HG03175 (cell line): ENCODE measurements around the gene CCL28.
"Not testable (repeated sequence)": the region's sequence is repeated elsewhere in the genome, so short reads cannot be mapped to it uniquely, and the experiment has no call there.

Experiments used
- ATAC-seq: cut with Tn5 transposase; IDR thresholded peaks from one replicate; pipeline ENCODE4 v1.9.1; 2021; ENCODE audit warnings: mild to moderate bottlenecking, moderate library complexity; ENCODE audit not compliant: unreplicated experiment

CCL28 gene, protein sequence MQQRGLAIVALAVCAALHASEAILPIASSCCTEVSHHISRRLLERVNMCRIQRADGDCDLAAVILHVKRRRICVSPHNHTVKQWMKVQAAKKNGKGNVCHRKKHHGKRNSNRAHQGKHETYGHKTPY

DNA sequence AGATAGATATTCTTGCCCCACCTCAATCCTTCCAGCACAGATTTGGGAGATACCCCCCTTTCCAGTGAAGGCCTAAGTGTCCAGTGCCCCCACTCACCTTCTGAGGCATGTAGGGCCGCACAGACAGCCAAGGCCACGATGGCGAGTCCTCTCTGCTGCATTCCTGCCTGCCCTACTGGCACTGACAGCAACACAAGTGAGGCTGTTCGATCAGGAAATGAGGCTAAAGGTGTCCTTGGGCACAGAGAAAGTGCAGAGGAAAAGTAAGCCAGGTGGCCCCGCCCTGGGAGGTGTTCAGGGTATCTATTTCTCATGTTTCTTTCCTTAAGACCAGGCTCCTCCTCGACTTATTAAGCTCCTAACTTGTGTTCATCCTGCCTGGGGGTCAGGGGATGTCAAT is at the start of gene CCL28:
TSS of gene CCL28 (minus strand) at position 236 of the 400 bp plus-strand sequence. CDS start at position 161, 75 bp downstream.
- ATAC-seq, result no peak

DNA sequence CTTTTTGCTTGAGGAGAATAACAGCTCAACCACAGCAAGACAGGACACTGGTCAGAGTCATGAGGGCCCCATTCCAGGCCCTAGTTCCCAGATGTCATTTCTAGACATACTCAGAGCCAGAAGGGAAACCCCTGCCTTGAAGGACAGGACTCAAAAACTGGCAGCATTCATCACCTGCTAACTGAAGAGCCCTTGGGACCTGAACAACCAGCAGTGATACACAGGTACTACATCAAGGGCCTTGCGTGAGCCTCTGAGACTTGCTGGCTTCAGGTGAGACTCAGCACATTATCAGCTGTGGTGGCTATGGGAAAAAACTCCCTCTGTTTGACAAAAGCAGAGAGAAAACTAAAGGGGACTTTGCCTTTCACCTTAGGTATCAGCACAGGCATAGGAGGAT is 48.9 kb upstream of the CCL28 start:
- no peak for ATAC-seq

DNA sequence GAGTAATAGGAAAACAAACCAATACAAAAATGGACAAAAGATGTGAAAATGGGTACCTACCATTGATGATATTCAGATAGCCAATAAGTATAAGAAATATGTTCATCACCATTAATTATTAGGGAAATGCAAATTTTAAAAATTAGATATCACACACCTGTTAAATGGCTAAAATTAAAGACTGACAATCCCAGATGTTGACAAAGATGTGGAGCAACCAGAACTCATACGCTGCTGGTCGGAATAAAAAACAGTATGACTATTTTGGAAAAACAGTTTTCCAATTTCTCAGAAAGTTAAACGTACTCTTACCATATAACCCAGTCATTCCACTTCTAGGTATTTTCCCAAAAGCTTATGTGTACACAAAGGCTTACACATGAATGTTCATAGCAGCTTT is 44.4 kb upstream of the CCL28 start:
- ATAC-seq, result no peak

DNA sequence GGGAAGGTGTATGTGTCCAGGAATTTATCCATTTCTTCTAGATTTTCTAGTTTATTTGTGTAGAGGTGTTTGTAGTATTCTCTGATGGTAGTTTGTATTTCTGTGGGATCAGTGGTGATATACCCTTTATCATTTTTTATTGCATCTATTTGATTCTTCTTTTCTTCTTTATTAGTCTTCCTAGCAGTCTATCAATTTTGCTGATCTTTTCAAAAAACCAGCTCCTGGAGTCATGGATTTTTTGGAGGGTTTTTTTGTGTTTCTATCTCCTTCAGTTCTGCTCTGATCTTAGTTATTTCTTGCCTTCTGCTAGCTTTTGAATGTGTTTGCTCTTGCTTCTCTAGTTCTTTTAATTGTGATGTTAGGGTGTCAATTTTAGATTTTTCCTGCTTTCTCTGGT is 29.4 kb upstream of the CCL28 start:
- not testable (repeated sequence) for ATAC-seq

DNA sequence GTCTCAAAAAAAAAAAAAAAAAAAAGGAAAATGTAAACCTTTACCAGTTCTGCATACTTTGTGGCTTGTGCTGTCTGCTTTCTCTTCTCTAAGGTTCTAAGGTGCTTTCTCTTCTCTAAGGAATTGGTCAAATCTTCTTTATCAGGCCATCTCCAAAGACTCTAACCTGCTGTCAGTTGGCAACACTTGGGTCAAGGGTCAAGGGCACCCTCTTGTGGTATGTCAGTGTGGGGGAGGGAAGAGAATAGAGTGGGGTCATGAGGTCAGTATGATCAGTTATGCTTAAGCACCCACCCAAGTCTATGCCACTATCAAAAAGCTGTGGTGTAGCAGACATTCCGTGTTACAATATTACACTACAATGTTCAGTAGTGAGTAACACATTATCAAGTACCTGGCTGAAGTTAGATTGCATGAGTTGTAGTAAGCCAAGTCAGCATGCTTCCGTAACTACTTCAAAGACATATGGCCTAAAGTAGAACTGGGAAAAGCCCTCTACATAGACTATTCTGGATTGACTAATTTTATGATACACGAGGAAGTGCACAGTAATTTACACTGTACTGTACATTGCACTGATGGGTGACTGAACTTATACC is 25.0 kb upstream of the CCL28 start:
- no peak for ATAC-seq

DNA sequence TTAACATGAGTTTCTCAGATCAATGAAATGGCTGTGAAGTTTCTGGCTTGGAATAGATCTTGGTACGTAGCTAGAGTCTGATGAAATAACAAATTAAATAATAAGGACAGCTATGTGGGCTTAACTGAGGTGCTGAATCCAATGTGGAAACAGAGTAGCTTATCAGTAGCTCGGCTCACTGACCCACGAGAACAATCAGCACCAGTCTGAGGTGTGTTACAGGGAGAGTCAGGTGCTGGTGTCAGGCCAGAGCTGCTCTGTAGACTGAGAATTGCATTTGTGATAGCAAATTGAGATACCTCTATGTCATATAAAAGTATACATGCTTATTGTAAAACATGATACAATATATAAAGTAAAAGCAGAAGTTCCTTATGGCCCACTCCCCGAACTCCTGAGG is 21.2 kb upstream of the CCL28 start:
- no peak for ATAC-seq

GRCh38 chr5:43432486-43433375 is 20.5 kb upstream of the CCL28 start:
- no peak for ATAC-seq

- ATAC-seq, result no peak
These were observed 17.5 kb upstream of the CCL28 start for GRCh38 chr5:43429706-43430105.

- no peak for ATAC-seq
These were observed 16.8 kb upstream of the CCL28 start for GRCh38 chr5:43429016-43429415.

DNA sequence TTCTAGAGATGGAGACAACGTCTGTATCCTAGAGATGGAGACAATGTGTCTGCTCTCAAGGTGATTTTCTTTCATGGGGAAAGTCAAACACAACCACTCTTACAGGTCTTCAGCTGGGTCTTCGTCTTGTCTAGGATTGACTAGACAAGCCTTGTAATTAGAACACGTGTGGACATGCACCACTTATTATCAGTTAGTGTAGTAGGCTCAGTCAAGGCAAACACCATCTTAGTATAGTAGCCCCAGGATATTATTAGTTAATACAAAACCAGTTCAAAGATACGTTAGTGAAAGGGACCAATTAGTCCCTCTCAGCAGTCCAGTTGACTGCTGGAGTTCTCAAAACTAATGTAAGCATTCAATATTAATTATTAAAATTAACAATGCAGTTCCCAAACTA is 15.1 kb upstream of the CCL28 start:
- no peak for ATAC-seq

DNA sequence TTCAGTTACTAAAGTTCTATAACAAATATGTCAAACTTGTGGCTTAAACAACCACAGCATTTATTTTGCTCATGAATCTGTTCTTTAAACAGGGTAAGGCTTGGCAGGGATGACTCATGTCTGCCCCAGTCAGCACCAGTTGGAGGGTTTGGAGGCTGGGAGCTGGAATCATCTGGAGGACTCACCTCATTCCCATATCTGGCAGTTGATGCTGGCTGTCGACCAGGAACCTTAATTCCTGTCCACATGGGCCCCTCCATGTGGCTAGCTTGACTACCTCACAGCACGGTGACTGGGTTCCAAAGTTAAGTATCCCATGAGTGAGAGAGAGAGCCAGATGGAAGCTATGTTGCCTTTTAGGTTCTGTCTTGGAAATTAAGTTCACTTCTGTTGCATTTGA is 13.8 kb upstream of the CCL28 start:
- no peak for ATAC-seq

GRCh38 chr5:43423086-43423485 is 10.9 kb upstream of the CCL28 start:
- not testable (repeated sequence) for ATAC-seq

GRCh38 chr5:43422143-43422542 is 10.0 kb upstream of the CCL28 start:
- ATAC-seq, result no peak

- ATAC-seq, result no peak
These were observed 9.4 kb upstream of the CCL28 start for GRCh38 chr5:43421450-43422133.

- ATAC-seq, result no peak
These were observed 8.1 kb upstream of the CCL28 start for GRCh38 chr5:43420241-43420640.

GRCh38 chr5:43418561-43418960 is 6.4 kb upstream of the CCL28 start:
- ATAC-seq, result no peak

GRCh38 chr5:43416803-43417394 is 4.7 kb upstream of the CCL28 start:
- ATAC-seq, result no peak

DNA sequence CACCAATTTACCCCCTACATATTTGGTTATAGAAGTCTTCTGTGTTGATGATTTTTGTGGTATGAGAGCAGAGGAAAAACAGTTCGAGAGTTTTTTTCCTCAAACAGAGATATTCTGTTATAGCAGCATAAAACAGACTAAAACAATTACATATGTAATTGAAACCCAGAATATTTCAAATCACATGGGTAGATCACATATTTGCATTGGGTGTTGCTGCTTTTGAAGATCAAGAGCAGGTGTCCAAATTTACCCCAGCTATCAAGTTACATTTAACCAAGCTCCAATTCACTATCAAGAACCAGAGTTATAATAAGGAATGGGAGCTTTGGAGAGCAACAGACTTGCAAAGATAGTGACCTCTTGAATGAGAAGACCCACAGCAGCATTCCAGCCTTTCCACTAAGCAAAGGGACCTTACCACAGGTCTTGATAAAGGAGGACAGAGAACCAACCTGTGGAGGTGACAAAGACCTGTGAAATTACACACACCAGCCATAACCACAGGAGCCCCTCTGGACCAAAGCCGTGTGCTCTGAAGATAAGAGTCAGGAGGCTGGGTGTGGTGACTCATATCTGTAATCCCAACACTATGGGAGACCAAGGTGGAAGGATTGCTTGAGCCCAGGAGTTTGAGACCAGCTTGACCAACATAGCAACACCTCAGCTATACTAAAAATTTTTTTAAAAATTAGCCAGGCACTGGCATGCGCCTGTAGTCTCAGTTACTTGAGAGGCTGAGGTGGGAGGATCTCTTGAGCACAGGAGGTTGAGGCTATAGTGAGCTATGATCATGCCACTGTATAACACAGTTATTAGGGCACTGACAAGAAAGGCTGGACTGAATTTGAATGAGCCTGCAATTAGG is 4.0 kb upstream of the CCL28 start:
- ATAC-seq, result no peak

GRCh38 chr5:43413966-43414365 is 1.8 kb upstream of the CCL28 start:
- ATAC-seq, result no peak

GRCh38 chr5:43412644-43413043 is 453 bp upstream of the CCL28 start:
- no peak for ATAC-seq
